H1 (cell line): ENCODE data around the gene DEFB118. TPM values are rescaled to one million over a fixed set of nuclear protein-coding genes. Genes with fewer than 3 reads are reported as not detected.

Experiments used
- RAD21 ChIP-seq, 2 experiments: IDR thresholded peaks in 1 of 2; conservative IDR thresholded peaks in 1 of 2; 2 replicates each; pipeline ENCODE4 v1.6.1; 2011; ENCODE audit warnings: low read depth in 2 of 2, low read length in 2 of 2, improper control_type of control experiment in 1 of 2, inconsistent platforms in 1 of 2, mild to moderate bottlenecking in 1 of 2, moderate library complexity in 1 of 2
- polyA plus RNA-seq, 7 experiments: library from polyadenylated mRNA; depleted of rRNA in 3 of 7; stranded (reverse) in 5 of 7; unstranded in 2 of 7; fragments of >200 nt in 5 of 7; fragments of 200-250 nt in 2 of 7; gene quantifications; 1 replicate in 5 of 7; 2 replicates in 1 of 7; 4 replicates in 1 of 7; pipeline versions ENCODE4 v1.2.1 to v1.2.3, GENCODE V29; 2011 to 2013; ENCODE audit warnings: missing spikeins in 2 of 7, mixed read lengths in 2 of 7
- total RNA-seq: library from RNA; stranded (reverse); fragmentation: NEBNext Ultra II Directional; extraction: Animal tissue kit (Norgen Biotek cat#: 25700); gene quantifications from 2 replicates; pipeline ENCODE4 v1.2.1, GENCODE V29; 2021

Gene DEFB118
- total and polyA plus RNA-seq, 2 of the 8 experiments (the other 6 are each of a cell fraction or from before 2014, with no cell fraction given), result not detected

- TF ChIP-seq RAD21 (IDR thresholded peaks at IDR 0.05 in 1 of 2, conservative IDR thresholded peaks at IDR 0.05 in 1 of 2; ENCODE audit: low read depth in 2 of 2, low read length in 2 of 2), result no peak
Measured at GRCh38 chr20:31322504-31322903, 45.9 kb upstream of the DEFB118 start (continued).
